HEK293 (cell line): ENCODE data around the gene INKA2.

ENCODE experiments used
- CTCF ChIA-PET: fragments of 350-600 bp; formaldehyde crosslinking; extraction: SDS; loops from one replicate; lab custom pipeline; 2021; ENCODE audit warnings: antibody characterized with exemption; lab: Yijun Ruan, JAX
- POLR2A ChIA-PET: fragments of 300-600 bp; formaldehyde crosslinking; extraction: SDS; loops from one replicate; lab custom pipeline; 2020; ENCODE audit warnings: antibody characterized with exemption, inconsistent platforms; lab: Yijun Ruan, JAX
- H3K27ac ChIP-seq: fragments of 200-500 bp; sonication (Bioruptor generic); 2 replicates; pipeline ENCODE4 v1.5.1; 2014; ENCODE audit warnings: low read depth, low read length, control low read depth, inconsistent platforms; ENCODE audit errors: extremely low read depth
- H3K36me3 ChIP-seq, 2 experiments: fragments of 200-500 bp in 1 of 2; sonication (Bioruptor generic) in 1 of 2; 1 replicate in 1 of 2; 2 replicates in 1 of 2; pipeline ENCODE4 v1.5.1; 2014 to 2017; ENCODE audit warnings: inconsistent platforms in 2 of 2, low read length in 2 of 2; ENCODE audit not compliant: control insufficient read depth in 2 of 2, insufficient read depth in 1 of 2
- H3K4me1 ChIP-seq: fragments of 200-500 bp; sonication (Bioruptor generic); 2 replicates; pipeline ENCODE4 v1.5.1; 2014; ENCODE audit warnings: mild to moderate bottlenecking, low read length, inconsistent platforms; ENCODE audit not compliant: control insufficient read depth, insufficient read depth
- H3K4me3 ChIP-seq: 2 replicates; pipeline ENCODE4 v1.5.1; 2011; ENCODE audit warnings: low read depth, mild to moderate bottlenecking, control low read depth, low read length, moderate library complexity
- H3K9me3 ChIP-seq: fragments of 200-500 bp; sonication (Bioruptor generic); 2 replicates; pipeline ENCODE4 v1.5.1; 2014; ENCODE audit warnings: low read depth, low read length, inconsistent platforms; ENCODE audit not compliant: control insufficient read depth, insufficient read depth
- BCL6B ChIP-seq: fragments of 450-650 bp; formaldehyde crosslinking; IDR thresholded peaks from 2 replicates; pipeline ENCODE4 v1.5.1; 2017; ENCODE audit warnings: missing biosample characterization, missing genetic modification characterization
- GLI2 ChIP-seq: fragments of 450-650 bp; formaldehyde crosslinking; IDR thresholded peaks from 2 replicates; pipeline ENCODE4; 2017; ENCODE audit warnings: missing biosample characterization, missing genetic modification characterization, low read depth, borderline replicate concordance
- KLF16 ChIP-seq: fragments of 450-650 bp; formaldehyde crosslinking; IDR thresholded peaks from 2 replicates; pipeline ENCODE4 v1.5.1; 2017; ENCODE audit warnings: missing biosample characterization, missing genetic modification characterization
- PATZ1 ChIP-seq: fragments of 450-650 bp; formaldehyde crosslinking; IDR thresholded peaks from 2 replicates; pipeline ENCODE4 v1.5.1; 2016; ENCODE audit warnings: missing biosample characterization, missing genetic modification characterization
- ZBTB21 ChIP-seq: fragments of 450-650 bp; formaldehyde crosslinking; IDR thresholded peaks from 2 replicates; pipeline ENCODE4 v1.5.1; 2017; ENCODE audit warnings: missing biosample characterization, missing genetic modification characterization
- ZBTB44 ChIP-seq: fragments of 450-650 bp; IDR thresholded peaks from 2 replicates; pipeline ENCODE4 v1.5.1; 2018; ENCODE audit warnings: missing biosample characterization, mild to moderate bottlenecking, missing genetic modification characterization
- ZBTB6 ChIP-seq: fragments of 450-650 bp; formaldehyde crosslinking; IDR thresholded peaks from 2 replicates; pipeline ENCODE4 v1.5.1; 2017; ENCODE audit warnings: missing biosample characterization, missing genetic modification characterization
- ZBTB7A ChIP-seq: fragments of 450-650 bp; formaldehyde crosslinking; IDR thresholded peaks from 2 replicates; pipeline ENCODE4 v1.5.1; 2016; ENCODE audit warnings: low read depth, missing biosample characterization, missing genetic modification characterization
- ZFHX2 ChIP-seq: fragments of 450-650 bp; formaldehyde crosslinking; conservative IDR thresholded peaks from 2 replicates; pipeline ENCODE4 v1.5.1; 2016; ENCODE audit warnings: missing biosample characterization, missing genetic modification characterization
- ZNF140 ChIP-seq: fragments of 450-650 bp; formaldehyde crosslinking; IDR thresholded peaks from 2 replicates; pipeline ENCODE4 v1.5.1; 2016; ENCODE audit warnings: missing biosample characterization, missing genetic modification characterization
- ZNF239 ChIP-seq: fragments of 450-650 bp; formaldehyde crosslinking; IDR thresholded peaks from 2 replicates; pipeline ENCODE4 v1.5.1; 2016; ENCODE audit warnings: missing biosample characterization, missing genetic modification characterization
- ZNF324 ChIP-seq: fragments of 450-650 bp; formaldehyde crosslinking; IDR thresholded peaks from 2 replicates; pipeline ENCODE4 v1.5.1; 2016; ENCODE audit warnings: missing biosample characterization, missing genetic modification characterization
- ZNF350 ChIP-seq: fragments of 450-650 bp; formaldehyde crosslinking; IDR thresholded peaks from 2 replicates; pipeline ENCODE4 v1.5.0; 2017; ENCODE audit warnings: missing biosample characterization, mild to moderate bottlenecking, missing genetic modification characterization
- ZNF366 ChIP-seq: fragments of 450-650 bp; formaldehyde crosslinking; conservative IDR thresholded peaks from 2 replicates; pipeline ENCODE4 v1.5.1; 2016; ENCODE audit warnings: missing biosample characterization, missing genetic modification characterization
- ZNF518A ChIP-seq: fragments of 450-650 bp; formaldehyde crosslinking; conservative IDR thresholded peaks from 2 replicates; pipeline ENCODE4 v1.5.1; 2016; ENCODE audit warnings: low read depth, missing biosample characterization, missing genetic modification characterization
- ZNF610 ChIP-seq: fragments of 450-650 bp; formaldehyde crosslinking; IDR thresholded peaks from 2 replicates; pipeline ENCODE4 v1.5.1; 2016; ENCODE audit warnings: missing biosample characterization, missing genetic modification characterization, borderline replicate concordance
- ZNF629 ChIP-seq: fragments of 450-650 bp; formaldehyde crosslinking; IDR thresholded peaks from 2 replicates; pipeline ENCODE4 v1.5.1; 2017; ENCODE audit warnings: missing biosample characterization, missing genetic modification characterization
- ZNF654 ChIP-seq: fragments of 450-650 bp; formaldehyde crosslinking; IDR thresholded peaks from 2 replicates; pipeline ENCODE4 v1.5.1; 2016; ENCODE audit warnings: low read depth, missing biosample characterization, missing genetic modification characterization
- ZNF660 ChIP-seq: fragments of 450-650 bp; IDR thresholded peaks from 2 replicates; pipeline ENCODE4 v1.5.1; 2018; ENCODE audit warnings: missing biosample characterization, mild to moderate bottlenecking, missing genetic modification characterization
- ZSCAN30 ChIP-seq: fragments of 450-650 bp; IDR thresholded peaks from 2 replicates; pipeline ENCODE4 v1.5.1; 2018; ENCODE audit warnings: missing biosample characterization, mild to moderate bottlenecking, missing genetic modification characterization, moderate library complexity

Gene INKA2

GRCh38 chr1:111739925-111740765 is 950 bp upstream of the INKA2 start (continued):
- TF ChIP-seq ZNF140 (tag by site-specific recombination): no peak

- peaks cover 21% of the 10 kb centered on the region for H3K4me1 ChIP-seq
- H3K36me3 ChIP-seq: no peaks in the 10 kb centered on the region
- H3K4me3 ChIP-seq: peak overlapping the region; percentile 57
- ChIA-PET CTCF (interaction anchor here (1.2 to 6.0 kb wide), 4 partner anchors 9 to 258 kb away, joined by 9 to 44 read pairs (median 22); no protein-coding TSS in a partner anchor), POLR2A (interaction anchor here (0.6 to 2.3 kb wide), 10 partner anchors 11 to 289 kb away, joined by 3 to 13 read pairs (median 4); partner anchors contain the start of genes ATP5PB, DDX20, RAP1A and WDR77)
- peak overlapping the region; percentile 92 for H3K27ac ChIP-seq
- H3K9me3 ChIP-seq: no peaks in the 10 kb centered on the region
- no peak for TF ChIP-seq ZNF350 (tag by site-specific recombination)
- TF ChIP-seq GLI2: no peak
- no peak for TF ChIP-seq ZBTB21
- 0 out of 2 replicates have a peak, but pooled peaks have one; percentile 48 for TF ChIP-seq ZNF324
- TF ChIP-seq ZNF239: no peak
- TF ChIP-seq ZBTB6 (tag by site-specific recombination): 0 out of 2 replicates have a peak, but pooled peaks have one; percentile 13
- peak; percentile 66 for TF ChIP-seq ZNF660 (tag by site-specific recombination)
- 0 out of 2 replicates have a peak, but pooled peaks have one; percentile 34 for TF ChIP-seq ZBTB7A (tag by site-specific recombination)
- peak; percentile 59 for TF ChIP-seq PATZ1 (tag by site-specific recombination)
- peak; percentile 93 for TF ChIP-seq ZFHX2 (tag by site-specific recombination)
- no peak for TF ChIP-seq BCL6B (tag by site-specific recombination)
- no peak for TF ChIP-seq ZNF518A (tag by site-specific recombination)
- TF ChIP-seq ZNF610 (tag by site-specific recombination): peak; percentile 67; the same call in 1 of the 2 replicates
- TF ChIP-seq ZBTB44: 0 out of 2 replicates have a peak, but pooled peaks have one; percentile 32
- peak; percentile 33 for TF ChIP-seq ZNF366
- TF ChIP-seq ZNF629 (tag by site-specific recombination): no peak; the same call in 1 of the 2 replicates
- peak; percentile 31; the same call in 1 of the 2 replicates for TF ChIP-seq KLF16 (tag by site-specific recombination)
- TF ChIP-seq ZNF654 (tag by site-specific recombination): no peak
- TF ChIP-seq ZSCAN30 (tag by site-specific recombination): 0 out of 2 replicates have a peak, but pooled peaks have one; percentile 46
These were observed 580 bp downstream of the INKA2 start for GRCh38 chr1:111738436-111739193.
